Measurements from ENCODE around the gene DMKN. TPM values are rescaled to one million over a fixed set of nuclear protein-coding genes. Genes with fewer than 3 reads are reported as not detected.
A peak's percentile ranks its signal among the peaks of the same experiment; 100 is the strongest.

The DMKN gene
- total and polyA plus RNA-seq, 8 donors: 92.5 to 140 (median 111) TPM

GRCh38 chr19:35507561-35507960 lies 5.9 kb downstream of the DMKN start:
- H3K9me3 ChIP-seq: no peaks in the 10 kb centered on the region
- H3K4me3 ChIP-seq: no peak overlapping the region
- H3K27me3 ChIP-seq: peaks cover 4 to 65% of the 10 kb centered on the region in 2 donors
- H3K4me1 ChIP-seq: peaks cover 0 to 7% of the 10 kb centered on the region in 2 donors
- DNase-seq (no peak), ATAC-seq (no peak)
- no peak for TF ChIP-seq CTCF (IDR thresholded peaks at IDR 0.05)
- no peak overlapping the region for H3K27ac ChIP-seq
- intact Hi-C loops (cut with DNase I): no loop called here
- H3K36me3 ChIP-seq: no peaks in the 10 kb centered on the region

DNA sequence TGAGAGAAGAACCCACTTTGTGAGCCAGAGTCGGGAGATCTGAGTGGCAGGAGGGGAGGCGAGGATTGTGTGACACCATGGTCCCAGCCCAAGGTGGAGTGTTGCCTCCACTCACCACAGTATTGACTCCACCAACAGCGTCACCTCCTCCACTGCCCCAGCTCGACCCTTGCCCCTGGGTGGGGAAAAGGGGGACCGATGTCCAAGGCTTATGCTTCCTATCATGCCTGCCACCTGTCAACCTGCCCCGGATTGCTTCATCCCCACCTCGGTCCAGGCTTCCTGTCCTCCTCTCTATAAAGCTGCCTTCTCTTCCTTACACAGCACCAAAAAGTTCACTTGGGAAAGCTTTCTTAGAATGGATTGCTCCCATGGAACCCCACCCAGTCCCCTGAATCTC lies 7.4 kb downstream of the DMKN start:
- intact Hi-C loops (cut with DNase I): no loop called here
- no peak for DNase-seq
- no peak overlapping the region for H3K4me3 ChIP-seq
- H3K27ac ChIP-seq: no peak overlapping the region
- H3K27me3 ChIP-seq: peaks cover 4 to 52% of the 10 kb centered on the region in 2 donors
- no peak for ATAC-seq
- TF ChIP-seq CTCF (IDR thresholded peaks at IDR 0.05): no peak
- H3K9me3 ChIP-seq: no peaks in the 10 kb centered on the region
- H3K36me3 ChIP-seq: no peaks in the 10 kb centered on the region
- peaks cover 0 to 7% of the 10 kb centered on the region in 2 donors for H3K4me1 ChIP-seq

DNA sequence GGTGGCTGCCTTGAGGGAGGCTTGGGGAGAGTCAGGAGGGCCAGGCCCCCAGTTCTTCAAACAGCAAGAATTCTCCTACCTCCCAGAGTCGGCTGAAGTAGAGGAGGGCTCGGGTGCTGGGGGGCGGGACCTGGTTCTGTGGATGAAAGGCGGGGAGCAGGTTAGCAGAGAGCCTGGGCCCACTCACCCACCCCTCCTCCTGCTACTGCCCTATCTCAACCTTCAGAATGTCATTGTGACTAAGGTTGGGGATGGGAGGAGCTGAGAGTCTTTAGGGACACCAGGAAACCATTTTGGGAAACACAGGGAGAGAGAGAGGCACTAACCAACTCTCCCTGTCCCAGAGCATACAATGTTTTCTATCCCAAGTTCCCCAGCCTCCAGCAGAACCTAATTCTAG lies 10.7 kb downstream of the DMKN start:
- Histone ChIP-seq H3K36me3 (no peaks in the 10 kb centered on the region), H3K4me1 (no peaks in the 10 kb centered on the region), H3K27ac (no peak overlapping the region), H3K4me3 (no peak overlapping the region), H3K27me3 (peaks cover 0 to 19% of the 10 kb centered on the region in 2 donors), H3K9me3 (no peaks in the 10 kb centered on the region)
- intact Hi-C loops (cut with DNase I): no loop called here
- no peak for TF ChIP-seq CTCF (IDR thresholded peaks at IDR 0.05)
- DNase-seq (no peak), ATAC-seq (no peak)

DNA sequence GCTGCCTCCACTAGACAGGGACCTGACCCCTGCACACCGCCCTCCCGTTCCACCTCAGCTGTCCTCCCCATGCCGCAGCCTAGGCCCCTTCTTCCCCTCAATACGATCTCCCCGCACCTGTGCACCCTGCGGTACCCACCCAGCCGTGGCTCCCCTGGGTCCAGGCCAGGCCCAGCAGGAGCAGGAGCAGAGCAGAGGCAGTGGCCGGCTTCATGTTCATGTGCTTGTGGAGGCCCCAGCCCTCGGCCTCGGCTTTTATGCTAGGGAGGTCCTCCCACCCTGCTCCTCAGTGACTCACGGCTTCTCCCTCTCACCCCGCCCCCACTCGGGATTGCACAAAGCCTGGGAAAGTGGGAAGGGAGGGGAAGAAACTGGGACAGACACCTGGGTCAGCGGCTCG lies 11.8 kb downstream of the DMKN start:
- H3K4me1 ChIP-seq: no peaks in the 10 kb centered on the region
- peak in 1 of 4 donors; percentile 75 for DNase-seq
- peak; percentile 47 for ATAC-seq
- H3K27me3 ChIP-seq: peaks cover 0 to 9% of the 10 kb centered on the region in 2 donors
- intact Hi-C loops (cut with DNase I): no loop called here
- no peak for TF ChIP-seq CTCF (IDR thresholded peaks at IDR 0.05)
- no peak overlapping the region for H3K4me3 ChIP-seq
- H3K9me3 ChIP-seq: no peaks in the 10 kb centered on the region
- H3K36me3 ChIP-seq: no peaks in the 10 kb centered on the region
- H3K27ac ChIP-seq: no peak overlapping the region

DNA sequence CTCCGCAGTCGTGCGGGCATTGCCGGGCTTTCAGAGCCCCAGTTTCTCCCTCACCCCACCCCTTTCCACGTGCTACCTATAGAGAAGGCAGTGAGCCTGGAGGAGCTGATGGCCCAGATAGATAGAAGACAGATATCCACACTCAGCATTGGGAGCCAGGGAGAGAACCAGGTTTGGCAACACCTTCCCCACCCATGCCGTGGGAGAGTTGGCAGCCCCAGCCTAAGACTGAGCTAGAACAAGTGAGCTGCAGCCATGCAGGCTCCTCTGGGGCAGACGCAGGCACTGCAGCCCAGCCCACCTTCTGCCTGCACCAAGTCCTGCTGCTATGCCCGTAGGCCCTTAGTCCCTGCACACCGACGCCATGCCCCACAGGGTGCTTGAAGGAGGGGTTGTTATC lies 12.8 kb downstream of the DMKN start:
- intact Hi-C loops (cut with DNase I): no loop called here

More for the DNA sequence above, 12.8 kb downstream of the DMKN start:
- TF ChIP-seq CTCF (IDR thresholded peaks at IDR 0.05): no peak
- no peak overlapping the region for H3K4me3 ChIP-seq
- no peaks in the 10 kb centered on the region for H3K36me3 ChIP-seq
- no peak for ATAC-seq
- no peak for DNase-seq
- H3K9me3 ChIP-seq: no peaks in the 10 kb centered on the region
- peaks cover 0 to 8% of the 10 kb centered on the region in 2 donors for H3K27me3 ChIP-seq
- no peak overlapping the region for H3K27ac ChIP-seq
- H3K4me1 ChIP-seq: peaks cover 0 to 1% of the 10 kb centered on the region in 2 donors
